ENCODE measurements around the gene LMBRD1. TPM values are rescaled to one million over a fixed set of nuclear protein-coding genes. Genes with fewer than 3 reads are reported as not detected.

The LMBRD1 gene
- total RNA-seq, 4 donors from 2014 or later, result 35.5 to 89.8 (median 70.7) TPM

DNA sequence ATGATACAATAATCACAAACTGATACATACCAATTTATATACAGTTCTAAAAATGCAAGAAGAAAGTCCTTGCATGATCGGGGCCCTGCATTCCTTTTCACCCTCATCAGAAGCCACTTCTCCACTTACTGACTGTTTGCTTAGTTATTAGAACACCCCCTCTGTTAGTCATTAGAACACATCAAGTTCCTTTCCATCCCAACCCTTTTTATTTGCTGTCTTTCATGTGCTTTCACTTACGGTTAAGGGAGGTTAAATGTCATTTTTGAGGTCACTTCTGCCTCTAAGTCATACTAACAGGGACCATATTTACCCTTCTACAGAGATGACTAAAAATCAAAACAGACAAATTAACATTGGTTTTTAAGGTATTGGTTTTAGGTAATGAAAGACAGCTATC, 149.1 kb downstream of the LMBRD1 start:
- Histone ChIP-seq H3K4me1 (no peaks in the 10 kb centered on the region), H3K27me3 (no peaks in the 10 kb centered on the region), H3K9me3 (no peaks in the 10 kb centered on the region), H3K4me3 (no peak overlapping the region), H3K36me3 (no peaks in the 10 kb centered on the region), H3K27ac (no peak overlapping the region)
- intact Hi-C loops (cut with DNase I; ENCODE audit: low total_unique reads), result loop anchor here (2.0 kb wide), 1 partner anchor 17 kb away; no protein-coding TSS in a partner anchor
- in situ Hi-C loops (cut with MboI; ENCODE audit: low pct_ligation_motif_present in 1 of 4, low pct_unique_long_range_greater_than_20kb in 1 of 4, low sequenced_read_pairs in 3 of 4), result no loop called here
- TF ChIP-seq POLR2AphosphoS5 (IDR thresholded peaks at IDR 0.05) (no peak), EP300 (IDR thresholded peaks at IDR 0.05; ENCODE audit: low read depth) (no peak), POLR2A (IDR thresholded peaks at IDR 0.05) (no peak)
- TF ChIP-seq, protein P1, sequence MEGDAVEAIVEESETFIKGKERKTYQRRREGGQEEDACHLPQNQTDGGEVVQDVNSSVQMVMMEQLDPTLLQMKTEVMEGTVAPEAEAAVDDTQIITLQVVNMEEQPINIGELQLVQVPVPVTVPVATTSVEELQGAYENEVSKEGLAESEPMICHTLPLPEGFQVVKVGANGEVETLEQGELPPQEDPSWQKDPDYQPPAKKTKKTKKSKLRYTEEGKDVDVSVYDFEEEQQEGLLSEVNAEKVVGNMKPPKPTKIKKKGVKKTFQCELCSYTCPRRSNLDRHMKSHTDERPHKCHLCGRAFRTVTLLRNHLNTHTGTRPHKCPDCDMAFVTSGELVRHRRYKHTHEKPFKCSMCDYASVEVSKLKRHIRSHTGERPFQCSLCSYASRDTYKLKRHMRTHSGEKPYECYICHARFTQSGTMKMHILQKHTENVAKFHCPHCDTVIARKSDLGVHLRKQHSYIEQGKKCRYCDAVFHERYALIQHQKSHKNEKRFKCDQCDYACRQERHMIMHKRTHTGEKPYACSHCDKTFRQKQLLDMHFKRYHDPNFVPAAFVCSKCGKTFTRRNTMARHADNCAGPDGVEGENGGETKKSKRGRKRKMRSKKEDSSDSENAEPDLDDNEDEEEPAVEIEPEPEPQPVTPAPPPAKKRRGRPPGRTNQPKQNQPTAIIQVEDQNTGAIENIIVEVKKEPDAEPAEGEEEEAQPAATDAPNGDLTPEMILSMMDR (IDR thresholded peaks at IDR 0.05), result no peak
- 76 to 80% methylated on average over 2 of the region's 2 CpGs for WGBS, 2 donors (ENCODE audit: low coverage in 1 of 2)
- no peak for DNase-seq

DNA sequence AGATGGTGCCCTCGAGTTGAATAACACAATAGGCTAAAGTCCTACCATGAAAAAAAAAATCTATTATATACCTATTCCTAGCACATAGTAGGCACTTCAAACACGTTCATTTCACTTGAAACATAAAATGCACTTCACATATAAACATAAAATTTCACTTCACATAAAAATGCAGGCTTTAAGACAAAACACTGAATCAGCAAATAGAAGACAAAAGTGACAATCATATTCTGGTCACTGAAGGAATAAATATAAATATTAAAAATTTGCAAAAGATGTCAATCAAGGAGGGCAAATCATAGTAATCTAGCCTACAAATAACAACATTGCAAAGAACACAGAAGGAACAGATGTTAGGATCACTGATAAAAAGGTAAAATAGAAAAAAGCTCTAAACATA, 153.1 kb downstream of the LMBRD1 start:
- in situ Hi-C loops (cut with MboI; ENCODE audit: low pct_ligation_motif_present in 1 of 4, low pct_unique_long_range_greater_than_20kb in 1 of 4, low sequenced_read_pairs in 3 of 4) (no loop called here), intact Hi-C loops (cut with DNase I; ENCODE audit: low total_unique reads) (no loop called here)
- WGBS, 2 donors (ENCODE audit: low coverage in 1 of 2), result 60 to 62% methylated on average over 2 of the region's 2 CpGs
- H3K36me3 ChIP-seq, result no peaks in the 10 kb centered on the region
- H3K9me3 ChIP-seq, result no peaks in the 10 kb centered on the region
- no peaks in the 10 kb centered on the region for H3K27me3 ChIP-seq
- DNase-seq, result no peak
- H3K4me3 ChIP-seq, result no peak overlapping the region
- TF ChIP-seq POLR2A (IDR thresholded peaks at IDR 0.05) (no peak), EP300 (IDR thresholded peaks at IDR 0.05; ENCODE audit: low read depth) (no peak), POLR2AphosphoS5 (IDR thresholded peaks at IDR 0.05) (no peak)
- TF ChIP-seq, protein P1 (IDR thresholded peaks at IDR 0.05), result no peak
- H3K4me1 ChIP-seq, result no peaks in the 10 kb centered on the region
- H3K27ac ChIP-seq, result no peak overlapping the region

DNA sequence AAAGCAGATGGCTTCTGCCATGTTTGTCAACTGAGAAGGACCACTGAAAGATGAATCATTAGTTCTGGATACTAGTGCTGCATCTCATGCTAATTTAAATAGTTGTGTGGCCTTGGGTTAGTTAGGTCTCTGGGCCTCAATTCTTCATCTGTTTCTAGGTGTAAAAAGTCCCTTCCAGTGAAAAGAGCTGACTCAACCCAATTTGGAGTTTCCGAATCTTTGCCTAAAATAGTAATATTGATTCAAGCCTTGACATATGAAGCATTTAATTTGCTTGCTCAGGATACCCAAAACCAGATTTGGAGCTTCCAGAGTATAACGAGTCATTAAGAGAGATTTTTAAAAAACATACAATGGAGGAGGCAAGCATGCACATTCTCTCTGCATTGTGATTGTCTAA, 163.9 kb downstream of the LMBRD1 start:
- H3K4me3 ChIP-seq, result no peak overlapping the region
- in situ Hi-C loops (cut with MboI; ENCODE audit: low pct_ligation_motif_present in 1 of 4, low pct_unique_long_range_greater_than_20kb in 1 of 4, low sequenced_read_pairs in 3 of 4) (no loop called here), intact Hi-C loops (cut with DNase I; ENCODE audit: low total_unique reads) (no loop called here)
- no peaks in the 10 kb centered on the region for H3K27me3 ChIP-seq
- no peak for DNase-seq
- no peak overlapping the region for H3K27ac ChIP-seq
- TF ChIP-seq, protein P1 (IDR thresholded peaks at IDR 0.05), result no peak
- TF ChIP-seq EP300 (IDR thresholded peaks at IDR 0.05; ENCODE audit: low read depth) (no peak), POLR2A (IDR thresholded peaks at IDR 0.05) (no peak), POLR2AphosphoS5 (IDR thresholded peaks at IDR 0.05) (no peak)
- H3K4me1 ChIP-seq, result no peaks in the 10 kb centered on the region
- no peaks in the 10 kb centered on the region for H3K36me3 ChIP-seq
- no peaks in the 10 kb centered on the region for H3K9me3 ChIP-seq
- 81 to 86% methylated on average over 2 of the region's 2 CpGs for WGBS, 2 donors (ENCODE audit: low coverage in 1 of 2)

DNA sequence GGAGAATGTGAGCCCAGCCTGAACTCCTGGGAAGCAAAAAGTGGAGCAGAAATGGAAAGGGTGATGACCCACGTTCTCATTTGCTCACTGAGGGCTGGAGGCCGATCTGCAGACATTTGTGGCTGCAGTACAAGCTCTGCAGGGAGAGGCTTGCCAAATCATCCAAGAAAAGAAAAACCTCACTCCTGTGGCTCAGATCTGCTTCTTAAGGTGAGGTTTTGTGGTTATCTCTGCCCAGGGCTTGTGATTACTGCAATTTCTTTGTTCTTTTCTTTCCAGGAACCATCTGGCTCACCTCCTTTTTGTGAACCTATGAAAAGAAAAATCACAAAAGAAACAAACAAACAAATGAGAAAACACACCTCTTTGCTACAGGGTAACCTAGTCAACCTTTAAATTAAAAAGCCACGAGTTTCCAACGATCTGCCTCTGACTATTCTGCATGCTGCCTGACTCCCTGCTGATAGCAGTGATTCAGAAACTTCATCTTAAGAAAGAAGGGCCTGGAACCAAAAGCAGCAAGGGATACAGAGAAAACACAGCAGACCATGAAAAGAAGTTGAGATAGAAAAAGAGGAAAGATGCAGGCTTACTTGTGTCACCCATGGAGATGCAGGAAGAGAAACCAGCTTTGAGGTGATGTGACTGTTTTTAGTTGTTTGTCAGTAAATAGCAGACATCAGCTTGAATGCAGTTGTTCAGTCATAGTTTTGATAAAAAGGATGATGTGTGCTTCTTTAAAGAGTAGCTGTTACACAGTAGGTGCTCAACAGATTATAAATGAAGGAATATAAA, 165.1 kb downstream of the LMBRD1 start:
- Histone ChIP-seq H3K4me3 (no peak overlapping the region), H3K27me3 (no peaks in the 10 kb centered on the region), H3K4me1 (no peaks in the 10 kb centered on the region), H3K36me3 (no peaks in the 10 kb centered on the region), H3K9me3 (no peaks in the 10 kb centered on the region), H3K27ac (no peak overlapping the region)
- DNase-seq, result no peak
- intact Hi-C loops (cut with DNase I; ENCODE audit: low total_unique reads), result no loop called here
- in situ Hi-C loops (cut with MboI; ENCODE audit: low pct_ligation_motif_present in 1 of 4, low pct_unique_long_range_greater_than_20kb in 1 of 4, low sequenced_read_pairs in 3 of 4), result no loop called here
- TF ChIP-seq POLR2A (IDR thresholded peaks at IDR 0.05) (no peak), POLR2AphosphoS5 (IDR thresholded peaks at IDR 0.05) (no peak), EP300 (IDR thresholded peaks at IDR 0.05; ENCODE audit: low read depth) (no peak)
- TF ChIP-seq, protein P1 (IDR thresholded peaks at IDR 0.05), result no peak
- 52 to 56% methylated on average over 2 to 4 of the region's 4 CpGs for WGBS, 2 donors (ENCODE audit: low coverage in 1 of 2)

Data from transverse colon (tissue), 4 donors.